ENCODE measurements around the gene MFAP4. TPM values are rescaled to one million over a fixed set of nuclear protein-coding genes. Genes with fewer than 3 reads are reported as not detected.

MFAP4 gene
- polyA plus RNA-seq, 3 donors, result 0.12 to 0.73 (median 0.12) TPM

- Mint-ChIP-seq H3K4me1 (peaks cover 4% of the 10 kb centered on the region), H3K27me3 (ENCODE audit: low read depth in 3 of 3) (peaks cover 10 to 23% (median 13%) of the 10 kb centered on the region in 3 donors), H3K4me3 (no peak overlapping the region), H3K9me3 (no peaks in the 10 kb centered on the region), H3K36me3 (no peaks in the 10 kb centered on the region), H3K27ac (no peak overlapping the region)
- WGBS (ENCODE audit: insufficient coverage), result 100% methylated on average over 1 of the region's 12 CpGs
- Histone ChIP-seq H4K20me1 (ENCODE audit: insufficient read depth, low read length) (no peaks in the 10 kb centered on the region), H3K27ac (ENCODE audit: low read depth in 1 of 2, low read length in 2 of 2) (no peak overlapping the region), H3K79me2 (ENCODE audit: insufficient read depth, low read length) (no peaks in the 10 kb centered on the region), H3K4me1 (ENCODE audit: control insufficient read depth in 1 of 2, insufficient read depth in 2 of 2, low read length in 2 of 2) (no peaks in the 10 kb centered on the region), H3K4me2 (replicated peaks; ENCODE audit: extremely low read depth, low read length, poor library complexity, severe bottlenecking) (no peak overlapping the region), H3K9ac (ENCODE audit: insufficient read depth, low read length, poor library complexity, severe bottlenecking) (no peak overlapping the region), H3K36me3 (replicated peaks in 1 of 2; ENCODE audit: control insufficient read depth in 1 of 2, insufficient read depth in 2 of 2, low read length in 2 of 2) (no peaks in the 10 kb centered on the region), H3K9me3 (replicated peaks in 1 of 2; ENCODE audit: control insufficient read depth in 1 of 2, insufficient read depth in 1 of 2, low read length in 2 of 2) (no peaks in the 10 kb centered on the region), H3K27me3 (ENCODE audit: control insufficient read depth in 2 of 2, insufficient read depth in 2 of 2, low read length in 2 of 2) (peaks cover 0 to 9% of the 10 kb centered on the region in 2 donors), H2AFZ (ENCODE audit: insufficient read depth, low read depth, low read length, poor library complexity, severe bottlenecking) (no peak overlapping the region), H3K4me3 (replicated peaks in 1 of 3; ENCODE audit: low read depth in 2 of 3, low read length in 3 of 3) (no peak overlapping the region)
- DNase-seq, result no peak
- intact Hi-C loops (cut with micrococcal nuclease), result loop anchor here in 1 of 2 donors (10.0 kb wide), 1 partner anchor 48 kb away; the partner anchor contains the start of gene B9D1
- TF ChIP-seq CTCF (IDR thresholded peaks at IDR 0.05), result no peak
These were observed 26.0 kb upstream of the MFAP4 start for GRCh38 chr17:19412984-19413383.

GRCh38 chr17:19412510-19412909, 25.5 kb upstream of the MFAP4 start:
- peaks cover under 1% of the 10 kb centered on the region for H3K4me1 Mint-ChIP-seq
- no peak for TF ChIP-seq CTCF (IDR thresholded peaks at IDR 0.05)
- no peaks in the 10 kb centered on the region for H3K36me3 ChIP-seq (replicated peaks in 1 of 2; ENCODE audit: control insufficient read depth in 1 of 2, insufficient read depth in 2 of 2, low read length in 2 of 2)
- H3K27me3 Mint-ChIP-seq (ENCODE audit: low read depth in 3 of 3), result peaks cover 10 to 21% (median 13%) of the 10 kb centered on the region in 3 donors
- no peaks in the 10 kb centered on the region for H3K36me3 Mint-ChIP-seq
- intact Hi-C loops (cut with micrococcal nuclease), result loop anchor here in 1 of 2 donors (10.0 kb wide), 1 partner anchor 48 kb away; the partner anchor contains the start of gene B9D1
- H3K9me3 ChIP-seq (replicated peaks in 1 of 2; ENCODE audit: control insufficient read depth in 1 of 2, insufficient read depth in 1 of 2, low read length in 2 of 2), result no peaks in the 10 kb centered on the region
- no peak overlapping the region for H3K27ac Mint-ChIP-seq
- no peak overlapping the region for H3K4me3 ChIP-seq (replicated peaks in 1 of 3; ENCODE audit: low read depth in 2 of 3, low read length in 3 of 3)
- H3K4me2 ChIP-seq (replicated peaks; ENCODE audit: extremely low read depth, low read length, poor library complexity, severe bottlenecking), result no peak overlapping the region
- no peaks in the 10 kb centered on the region for H3K4me1 ChIP-seq (ENCODE audit: control insufficient read depth in 1 of 2, insufficient read depth in 2 of 2, low read length in 2 of 2)
- WGBS (ENCODE audit: insufficient coverage), result 89% methylated on average over 16 of the region's 16 CpGs
- H3K27me3 ChIP-seq (ENCODE audit: control insufficient read depth in 2 of 2, insufficient read depth in 2 of 2, low read length in 2 of 2), result peaks cover 0 to 9% of the 10 kb centered on the region in 2 donors
- no peak overlapping the region for H3K4me3 Mint-ChIP-seq
- H4K20me1 ChIP-seq (ENCODE audit: insufficient read depth, low read length), result no peaks in the 10 kb centered on the region
- DNase-seq, result no peak
- no peaks in the 10 kb centered on the region for H3K79me2 ChIP-seq (ENCODE audit: insufficient read depth, low read length)
- H3K9ac ChIP-seq (ENCODE audit: insufficient read depth, low read length, poor library complexity, severe bottlenecking), result no peak overlapping the region
- no peaks in the 10 kb centered on the region for H3K9me3 Mint-ChIP-seq
- no peak overlapping the region for H2AFZ ChIP-seq (ENCODE audit: insufficient read depth, low read depth, low read length, poor library complexity, severe bottlenecking)
- H3K27ac ChIP-seq (ENCODE audit: low read depth in 1 of 2, low read length in 2 of 2), result no peak overlapping the region
